22Rv1 (cell line): Measurements from ENCODE around the gene BLCAP.
"Not testable (repeated sequence)": the region's sequence is repeated elsewhere in the genome, so short reads cannot be mapped to it uniquely, and the experiment has no call there.

Experiments used
- H3K27ac ChIP-seq: fragments of 450-650 bp; 2 replicates; pipeline ENCODE4 v1.5.1; 2017
- ZFX ChIP-seq: fragments of 450-650 bp; IDR thresholded peaks from 2 replicates; pipeline ENCODE4 v1.6.1; 2017; ENCODE audit warnings: antibody characterized with exemption, borderline replicate concordance
- TF ChIP-seq, protein P1 (sequence below): fragments of 450-650 bp; IDR thresholded peaks from 2 replicates; pipeline ENCODE4 v1.5.1; 2017; ENCODE audit warnings: mild to moderate bottlenecking

Gene BLCAP

DNA sequence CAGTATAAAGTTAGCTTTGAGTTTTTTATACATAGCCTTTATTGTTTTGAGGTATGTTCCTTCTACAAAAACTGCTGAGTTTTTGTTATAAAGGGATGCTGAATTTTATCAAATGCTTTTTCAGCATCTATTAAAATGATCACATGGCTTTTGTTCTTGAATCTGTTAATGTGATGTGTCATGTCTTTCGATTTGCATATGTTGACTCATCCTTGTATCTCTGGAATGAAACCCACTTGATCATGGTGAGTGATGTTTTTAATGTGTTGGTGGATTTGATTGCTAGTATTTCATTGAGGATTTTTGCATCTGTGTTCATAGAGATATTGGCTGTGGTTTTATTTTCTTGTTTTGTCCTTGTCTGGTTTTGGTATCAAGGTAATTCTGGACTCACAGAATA is 24.7 kb upstream of the BLCAP start:
- no peak overlapping the region for H3K27ac ChIP-seq
- TF ChIP-seq, protein P1, sequence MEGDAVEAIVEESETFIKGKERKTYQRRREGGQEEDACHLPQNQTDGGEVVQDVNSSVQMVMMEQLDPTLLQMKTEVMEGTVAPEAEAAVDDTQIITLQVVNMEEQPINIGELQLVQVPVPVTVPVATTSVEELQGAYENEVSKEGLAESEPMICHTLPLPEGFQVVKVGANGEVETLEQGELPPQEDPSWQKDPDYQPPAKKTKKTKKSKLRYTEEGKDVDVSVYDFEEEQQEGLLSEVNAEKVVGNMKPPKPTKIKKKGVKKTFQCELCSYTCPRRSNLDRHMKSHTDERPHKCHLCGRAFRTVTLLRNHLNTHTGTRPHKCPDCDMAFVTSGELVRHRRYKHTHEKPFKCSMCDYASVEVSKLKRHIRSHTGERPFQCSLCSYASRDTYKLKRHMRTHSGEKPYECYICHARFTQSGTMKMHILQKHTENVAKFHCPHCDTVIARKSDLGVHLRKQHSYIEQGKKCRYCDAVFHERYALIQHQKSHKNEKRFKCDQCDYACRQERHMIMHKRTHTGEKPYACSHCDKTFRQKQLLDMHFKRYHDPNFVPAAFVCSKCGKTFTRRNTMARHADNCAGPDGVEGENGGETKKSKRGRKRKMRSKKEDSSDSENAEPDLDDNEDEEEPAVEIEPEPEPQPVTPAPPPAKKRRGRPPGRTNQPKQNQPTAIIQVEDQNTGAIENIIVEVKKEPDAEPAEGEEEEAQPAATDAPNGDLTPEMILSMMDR: no peak
- no peak for TF ChIP-seq ZFX

DNA sequence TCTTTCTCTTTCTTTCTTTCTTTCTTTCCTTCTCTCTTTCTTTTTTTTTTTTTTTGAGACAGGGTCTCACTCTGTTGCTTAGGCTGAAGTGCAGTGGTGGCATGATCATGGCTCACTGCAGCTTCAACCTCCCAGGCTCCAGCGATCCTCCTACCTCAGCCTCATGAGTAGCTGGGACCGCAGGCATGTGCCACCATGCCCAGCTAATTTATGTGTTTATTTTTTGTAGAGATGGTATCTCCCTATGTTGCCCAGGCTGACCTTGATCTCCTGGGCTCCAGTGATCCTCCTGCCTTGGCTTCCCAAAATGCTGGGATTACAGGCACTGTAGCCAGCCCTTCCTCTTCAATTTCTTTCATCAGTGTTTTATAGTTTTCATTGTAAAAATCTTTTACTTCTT is 24.0 kb upstream of the BLCAP start:
- H3K27ac ChIP-seq: not testable (repeated sequence)

DNA sequence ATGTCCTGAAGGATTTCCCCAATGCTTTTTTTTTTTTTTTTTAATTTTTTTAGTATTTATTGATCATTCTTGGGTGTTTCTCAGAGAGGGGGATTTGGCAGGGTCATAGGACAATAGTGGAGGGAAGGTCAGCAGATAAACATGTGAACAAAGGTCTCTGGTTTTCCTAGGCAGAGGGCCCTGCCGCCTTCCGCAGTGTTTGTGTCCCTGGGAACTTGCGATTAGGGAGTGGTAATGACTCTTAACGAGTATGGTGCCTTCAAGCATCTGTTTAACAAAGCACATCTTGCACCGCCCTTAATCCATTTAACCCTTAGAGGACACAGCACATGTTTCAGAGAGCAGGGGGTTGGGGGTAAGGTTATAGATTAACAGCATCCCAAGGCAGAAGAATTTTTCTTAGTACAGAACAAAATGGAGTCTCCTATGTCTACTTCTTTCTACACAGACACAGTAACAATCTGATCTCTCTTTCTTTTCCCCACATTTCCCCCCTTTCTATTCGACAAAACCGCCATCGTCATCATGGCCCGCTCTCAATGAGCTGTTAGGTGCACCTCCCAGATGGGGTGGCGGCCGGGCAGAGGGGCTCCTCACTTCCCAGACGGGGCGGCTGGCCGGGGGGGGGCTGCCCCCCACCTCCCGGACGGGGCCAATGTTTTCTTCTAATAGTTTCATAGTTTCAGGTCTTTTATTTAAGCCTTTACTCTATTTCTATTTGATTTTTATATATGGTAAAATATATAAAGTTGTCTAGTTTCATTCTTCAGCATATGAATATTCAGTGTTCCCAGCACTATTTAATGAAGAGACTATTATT is 22.6 kb upstream of the BLCAP start:
- H3K27ac ChIP-seq: not testable (repeated sequence)

DNA sequence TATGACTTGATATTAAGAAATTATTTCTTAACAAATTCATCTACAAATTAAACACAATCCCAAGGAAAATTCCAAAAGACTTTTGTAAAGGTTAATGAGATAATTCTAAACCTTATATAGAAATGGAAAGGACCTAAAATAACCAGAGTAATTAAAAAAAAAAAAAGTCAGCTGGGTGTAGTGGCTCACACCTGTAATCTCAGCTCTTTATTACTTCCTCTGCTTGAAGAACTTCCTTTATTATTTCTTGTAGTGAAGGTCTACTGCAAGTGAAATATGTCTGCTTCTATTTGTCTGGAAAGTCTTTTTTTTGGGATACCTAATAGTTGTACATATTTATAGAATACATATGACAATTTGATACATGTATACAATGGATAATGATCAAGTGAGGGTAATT is 20.2 kb upstream of the BLCAP start:
- TF ChIP-seq, protein P1: no peak
- no peak for TF ChIP-seq ZFX
- H3K27ac ChIP-seq: no peak overlapping the region

DNA sequence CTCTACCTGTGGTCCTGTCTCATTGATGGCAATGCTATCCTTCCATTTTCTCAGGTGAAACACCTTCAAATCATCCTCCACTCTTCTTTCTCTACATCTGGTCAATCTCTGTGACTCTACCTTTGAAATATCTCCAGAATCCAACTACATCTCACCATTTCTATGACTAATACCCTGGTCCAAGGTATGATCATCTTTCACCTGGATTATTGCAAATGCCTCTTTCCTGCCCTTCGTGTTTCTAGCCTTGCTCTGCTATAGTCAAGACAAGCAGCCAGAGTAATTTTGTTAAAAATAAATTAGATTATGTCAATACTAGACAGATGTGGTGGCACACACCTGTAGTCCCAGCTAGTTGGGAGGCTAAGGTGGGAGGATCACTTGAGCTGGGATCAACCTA is 17.8 kb upstream of the BLCAP start:
- TF ChIP-seq, protein P1: no peak
- no peak for TF ChIP-seq ZFX
- H3K27ac ChIP-seq: no peak overlapping the region

DNA sequence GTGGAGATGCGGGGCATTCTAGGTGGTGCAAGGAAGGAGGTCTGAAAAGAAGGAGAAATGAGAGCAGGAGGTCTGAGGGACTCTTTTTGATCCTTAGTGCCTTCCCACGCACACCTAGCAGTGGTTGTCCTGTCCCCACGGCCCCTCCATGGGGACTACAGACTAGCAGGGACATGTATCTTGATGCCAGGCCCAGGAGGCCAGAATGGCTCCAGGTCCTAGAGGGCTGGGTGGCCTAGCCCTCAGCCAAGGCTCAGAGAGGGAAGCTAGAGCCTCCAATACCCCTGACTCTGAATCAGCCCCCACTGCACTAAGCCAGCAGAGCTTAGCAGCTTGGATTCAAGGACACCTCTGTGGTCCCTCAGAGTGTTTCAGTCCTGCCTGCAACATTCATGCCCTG is 16.7 kb upstream of the BLCAP start:
- no peak overlapping the region for H3K27ac ChIP-seq
- no peak for TF ChIP-seq ZFX
- TF ChIP-seq, protein P1: no peak

DNA sequence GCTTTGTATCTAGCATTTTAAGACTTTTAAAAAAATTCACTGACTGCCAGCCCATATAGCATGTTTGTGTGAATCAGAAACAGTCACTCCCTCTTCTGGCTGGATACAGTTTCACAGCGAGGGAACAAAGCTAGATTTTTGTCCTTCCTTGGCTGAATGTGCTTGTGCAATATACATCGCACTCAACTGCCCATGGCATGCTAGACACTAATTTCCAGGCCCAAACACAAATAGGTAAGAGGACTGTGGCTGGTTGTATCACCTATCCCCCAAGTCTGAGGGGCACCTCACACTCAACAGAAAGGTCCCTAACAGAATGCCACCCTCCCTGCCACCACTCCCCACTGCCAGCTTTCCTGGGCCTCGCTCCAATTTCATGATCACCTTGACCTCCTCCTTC is 16.2 kb upstream of the BLCAP start:
- no peak overlapping the region for H3K27ac ChIP-seq
- TF ChIP-seq ZFX: no peak
- TF ChIP-seq, protein P1: no peak; the same call in 1 of the 2 replicates

DNA sequence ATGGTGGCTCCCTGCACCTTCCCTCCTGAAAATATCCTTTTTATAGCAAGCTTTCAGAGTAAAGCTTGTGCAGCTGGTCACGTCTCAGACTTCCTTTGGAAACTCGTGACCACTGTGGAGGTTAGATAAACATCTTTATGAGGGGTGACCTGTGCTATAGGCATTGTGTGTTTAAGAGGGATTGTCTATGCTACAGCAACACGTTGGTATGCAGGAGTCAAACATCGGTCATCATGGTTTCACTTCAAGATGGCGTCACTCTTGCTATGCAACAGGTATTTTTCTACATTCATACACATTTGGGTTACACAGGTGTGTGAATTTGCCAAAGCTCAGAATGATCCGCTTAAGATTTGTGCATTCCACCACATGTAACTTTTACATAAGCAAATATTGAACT is 14.6 kb upstream of the BLCAP start:
- no peak for TF ChIP-seq ZFX
- TF ChIP-seq, protein P1: no peak
- H3K27ac ChIP-seq: no peak overlapping the region
